ENCODE results near the gene STRA6. TPM values are rescaled to one million over a fixed set of nuclear protein-coding genes. Genes with fewer than 3 reads are reported as not detected.

Gene STRA6
- total RNA-seq, 1 experiment from 2014 or later = 0.54 TPM

GRCh38 chr15:74228723-74229081, 26.1 kb upstream of the STRA6 start:
- Histone ChIP-seq H3K79me2 (ENCODE audit: insufficient read depth, low read length) (no peaks in the 10 kb centered on the region), H3K4me2 (ENCODE audit: low read length) (no peak overlapping the region), H3K27ac (ENCODE audit: low read depth, low read length) (no peak overlapping the region), H3K9me3 (ENCODE audit: control insufficient read depth in 1 of 2, insufficient read depth in 1 of 2, low read depth in 1 of 2, low read length in 2 of 2) (no peaks in the 10 kb centered on the region), H3K4me3 (replicated peaks in 1 of 2; ENCODE audit: low read depth in 1 of 2, low read length in 2 of 2) (no peak overlapping the region), H2AFZ (ENCODE audit: low read depth, low read length, poor library complexity, severe bottlenecking) (no peak overlapping the region), H3K4me1 (ENCODE audit: control insufficient read depth in 1 of 2, insufficient read depth in 2 of 2, low read length in 2 of 2) (no peaks in the 10 kb centered on the region; a peak in 1 of 4 replicates), H3K36me3 (ENCODE audit: control insufficient read depth in 1 of 2, insufficient read depth in 2 of 2, low read length in 2 of 2) (no peaks in the 10 kb centered on the region), H3K9me2 (ENCODE audit: insufficient read depth) (no peaks in the 10 kb centered on the region), H4K20me1 (ENCODE audit: insufficient read depth) (no peaks in the 10 kb centered on the region), H3K27me3 (ENCODE audit: insufficient read depth, low read length) (no peaks in the 10 kb centered on the region; the same call in 1 of the 2 replicates), H3K9ac (ENCODE audit: low read length) (no peak overlapping the region)
- ATAC-seq = no peak
- TF ChIP-seq YY1 (IDR thresholded peaks at IDR 0.05; ENCODE audit: extremely low read depth, insufficient replicate concordance, low read depth, low read length) (no peak), EGR1 (IDR thresholded peaks at IDR 0.05; ENCODE audit: low read depth) (no peak), EZH2phosphoT487 (IDR thresholded peaks at IDR 0.05; ENCODE audit: borderline replicate concordance) (no peak), JUND (IDR thresholded peaks at IDR 0.05) (no peak), POLR2A (IDR thresholded peaks at IDR 0.05; ENCODE audit: borderline replicate concordance, extremely low read depth, insufficient read depth, insufficient read length) (no peak), SRF (IDR thresholded peaks at IDR 0.05; ENCODE audit: low read depth) (no peak), TCF7L2 (IDR thresholded peaks at IDR 0.05; ENCODE audit: borderline replicate concordance, extremely low read depth, insufficient read depth, insufficient read length) (no peak), EZH2 (IDR thresholded peaks at IDR 0.05) (no peak), ZNF274 (IDR thresholded peaks at IDR 0.05; ENCODE audit: low read depth, low read length) (no peak)
- TF ChIP-seq, protein P1, sequence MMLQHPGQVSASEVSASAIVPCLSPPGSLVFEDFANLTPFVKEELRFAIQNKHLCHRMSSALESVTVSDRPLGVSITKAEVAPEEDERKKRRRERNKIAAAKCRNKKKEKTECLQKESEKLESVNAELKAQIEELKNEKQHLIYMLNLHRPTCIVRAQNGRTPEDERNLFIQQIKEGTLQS (IDR thresholded peaks at IDR 0.05) = no peak
- TF ChIP-seq, protein P2, sequence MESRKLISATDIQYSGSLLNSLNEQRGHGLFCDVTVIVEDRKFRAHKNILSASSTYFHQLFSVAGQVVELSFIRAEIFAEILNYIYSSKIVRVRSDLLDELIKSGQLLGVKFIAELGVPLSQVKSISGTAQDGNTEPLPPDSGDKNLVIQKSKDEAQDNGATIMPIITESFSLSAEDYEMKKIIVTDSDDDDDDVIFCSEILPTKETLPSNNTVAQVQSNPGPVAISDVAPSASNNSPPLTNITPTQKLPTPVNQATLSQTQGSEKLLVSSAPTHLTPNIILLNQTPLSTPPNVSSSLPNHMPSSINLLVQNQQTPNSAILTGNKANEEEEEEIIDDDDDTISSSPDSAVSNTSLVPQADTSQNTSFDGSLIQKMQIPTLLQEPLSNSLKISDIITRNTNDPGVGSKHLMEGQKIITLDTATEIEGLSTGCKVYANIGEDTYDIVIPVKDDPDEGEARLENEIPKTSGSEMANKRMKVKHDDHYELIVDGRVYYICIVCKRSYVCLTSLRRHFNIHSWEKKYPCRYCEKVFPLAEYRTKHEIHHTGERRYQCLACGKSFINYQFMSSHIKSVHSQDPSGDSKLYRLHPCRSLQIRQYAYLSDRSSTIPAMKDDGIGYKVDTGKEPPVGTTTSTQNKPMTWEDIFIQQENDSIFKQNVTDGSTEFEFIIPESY (IDR thresholded peaks at IDR 0.05; ENCODE audit: extremely low read depth, insufficient replicate concordance, low read length) = no peak
- RAD21 ChIA-PET (ENCODE audit: low non-redundant PET in 1 of 2, low total read pairs in 2 of 2, uncharacterized antibody in 2 of 2, unreplicated experiment in 2 of 2) = no interaction called here
- POLR2A ChIA-PET = no interaction called here
- CTCF ChIA-PET = no interaction called here
- BruUV-seq (replicated peaks) = no TSS peak
- intact Hi-C loops (cut with micrococcal nuclease) = no loop called here
- no peak for DNase-seq (ENCODE audit: low read depth, low spot score)

Measured in HCT116 (cell line).